NCI-H2107 (cell line): Measurements from ENCODE around the gene EXOC4.

Experiments used
- DNase-seq: peaks from one replicate; lab custom pipeline; 2025; lab: John Stamatoyannopoulos, UW

Gene EXOC4

DNA sequence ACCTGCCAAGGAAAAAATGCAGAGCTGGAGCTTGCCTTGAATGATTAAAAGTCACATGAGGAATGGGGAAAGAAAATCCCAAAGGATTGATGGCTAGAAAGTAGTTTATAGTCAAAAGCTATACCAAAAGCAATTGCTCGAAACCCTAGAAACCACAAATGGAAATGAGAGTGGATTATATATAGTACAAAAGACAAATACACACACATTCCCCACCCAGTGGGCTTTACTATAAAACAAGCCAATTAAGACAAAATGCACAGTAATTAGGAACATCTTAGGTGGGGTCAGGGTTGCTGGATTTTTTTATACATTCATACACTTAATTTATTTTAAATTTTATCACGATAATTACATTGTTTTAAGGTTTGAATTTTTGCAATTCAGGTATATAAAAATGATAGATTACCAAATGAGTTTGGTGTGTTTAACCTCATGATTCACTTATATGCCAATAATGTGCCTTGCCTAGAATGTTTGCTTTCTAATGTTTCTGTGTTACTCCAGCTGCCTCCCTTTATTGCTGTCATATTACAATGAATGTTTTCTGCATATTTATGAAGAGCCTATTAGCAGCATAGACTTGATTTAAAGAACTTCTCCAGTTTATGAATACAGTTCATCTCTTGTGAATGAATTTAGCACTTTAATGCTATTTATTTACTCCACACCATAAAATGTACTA, 421.3 kb downstream of the EXOC4 start:
- DNase-seq, result no peak

DNA sequence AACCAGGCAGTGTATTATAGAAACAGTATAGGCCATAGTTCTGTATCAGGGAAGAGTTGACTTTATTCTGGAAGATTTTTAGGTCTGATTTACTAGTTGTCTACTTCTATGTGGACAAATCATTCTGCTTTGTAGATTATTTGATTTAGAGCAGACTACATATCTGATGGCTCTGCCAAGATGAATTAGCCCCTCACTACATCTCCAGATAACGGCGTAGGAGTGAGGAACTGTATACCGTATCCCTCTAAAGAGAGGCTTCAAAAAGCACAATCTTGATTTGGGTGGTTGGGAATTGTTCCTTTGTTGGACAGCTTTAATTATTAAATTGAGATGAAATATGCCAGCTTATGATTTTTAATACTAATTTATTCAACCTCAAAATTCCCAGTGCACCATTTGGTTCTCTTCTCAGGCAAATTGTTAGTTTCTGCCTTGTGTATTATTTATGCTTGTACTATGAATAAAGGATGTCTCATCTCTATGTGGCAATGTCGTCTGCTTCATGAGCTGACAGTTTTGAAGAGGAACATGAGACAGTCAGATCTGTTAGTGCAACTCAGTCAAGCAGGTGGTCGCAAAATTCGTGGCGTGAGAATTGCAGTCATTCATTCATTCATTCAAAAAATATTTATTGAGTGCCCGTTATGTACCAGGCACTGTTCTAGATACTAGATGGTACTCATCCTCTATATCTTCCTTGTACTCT, 422.8 kb downstream of the EXOC4 start:
- DNase-seq, result no peak

GRCh38 chr7:133676805-133677370, 424.0 kb downstream of the EXOC4 start:
- no peak for DNase-seq

- no peak for DNase-seq
These were observed 425.4 kb downstream of the EXOC4 start for GRCh38 chr7:133678137-133678814.

- no peak for DNase-seq
These were observed 427.1 kb downstream of the EXOC4 start for GRCh38 chr7:133679977-133680376.

DNA sequence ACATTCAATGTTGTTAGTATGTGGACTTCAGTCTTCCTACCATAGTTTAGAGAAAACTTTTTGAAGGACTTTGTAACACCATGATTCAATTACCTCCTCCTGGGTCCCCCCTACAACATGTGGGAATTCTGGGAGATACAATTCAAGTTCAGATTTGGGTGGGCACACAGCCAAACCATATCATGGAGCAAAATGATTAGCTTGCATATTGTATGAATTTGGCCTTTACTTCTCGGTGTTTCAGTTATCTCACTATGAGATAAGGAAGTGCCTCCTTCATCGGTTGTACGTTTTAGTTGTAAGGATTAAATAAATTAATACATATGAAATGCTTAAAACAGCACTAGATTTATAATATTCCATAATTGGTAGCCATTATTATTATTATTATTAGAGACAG, 428.7 kb downstream of the EXOC4 start:
- no peak for DNase-seq

DNA sequence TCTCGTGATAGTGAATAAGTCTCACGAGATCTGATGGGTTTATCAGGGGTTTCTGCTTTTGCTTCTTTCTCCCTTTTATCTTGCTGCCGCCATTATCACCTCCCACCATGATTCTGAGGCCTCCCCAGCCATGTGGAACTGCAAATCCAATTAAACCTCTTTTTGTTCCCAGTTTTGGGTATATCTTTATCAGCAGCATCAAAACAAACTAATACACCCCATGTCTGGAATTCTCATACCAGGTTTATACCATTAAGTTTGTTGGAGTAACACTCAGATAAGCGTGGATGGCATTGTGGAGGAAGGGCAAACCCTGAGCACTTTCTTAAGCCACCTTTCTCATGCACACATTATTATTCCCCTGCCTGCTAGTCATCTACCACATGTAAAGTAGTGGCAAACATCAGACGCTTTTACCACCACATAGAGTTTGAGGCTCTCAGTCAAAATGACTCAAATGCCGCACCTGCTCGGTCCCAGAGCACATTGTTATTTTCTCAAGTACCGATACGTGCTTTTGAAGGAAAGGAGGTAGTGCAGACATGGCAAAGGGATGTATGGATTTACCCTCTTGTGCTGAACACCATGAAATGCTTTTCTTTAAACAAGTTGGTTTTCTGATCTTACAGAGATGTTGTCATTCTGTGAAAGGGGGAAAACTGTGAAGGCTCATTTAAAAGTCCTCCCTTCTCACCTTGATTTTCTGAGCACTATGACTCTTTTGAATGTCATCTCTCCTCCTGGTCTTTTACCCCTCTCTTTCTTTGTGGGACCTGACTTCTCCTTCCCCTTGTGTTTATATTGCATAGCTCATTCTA, 429.7 kb downstream of the EXOC4 start:
- DNase-seq, result peak; percentile 44

- no peak for DNase-seq
These were observed 430.2 kb downstream of the EXOC4 start for GRCh38 chr7:133683182-133683454.

DNA sequence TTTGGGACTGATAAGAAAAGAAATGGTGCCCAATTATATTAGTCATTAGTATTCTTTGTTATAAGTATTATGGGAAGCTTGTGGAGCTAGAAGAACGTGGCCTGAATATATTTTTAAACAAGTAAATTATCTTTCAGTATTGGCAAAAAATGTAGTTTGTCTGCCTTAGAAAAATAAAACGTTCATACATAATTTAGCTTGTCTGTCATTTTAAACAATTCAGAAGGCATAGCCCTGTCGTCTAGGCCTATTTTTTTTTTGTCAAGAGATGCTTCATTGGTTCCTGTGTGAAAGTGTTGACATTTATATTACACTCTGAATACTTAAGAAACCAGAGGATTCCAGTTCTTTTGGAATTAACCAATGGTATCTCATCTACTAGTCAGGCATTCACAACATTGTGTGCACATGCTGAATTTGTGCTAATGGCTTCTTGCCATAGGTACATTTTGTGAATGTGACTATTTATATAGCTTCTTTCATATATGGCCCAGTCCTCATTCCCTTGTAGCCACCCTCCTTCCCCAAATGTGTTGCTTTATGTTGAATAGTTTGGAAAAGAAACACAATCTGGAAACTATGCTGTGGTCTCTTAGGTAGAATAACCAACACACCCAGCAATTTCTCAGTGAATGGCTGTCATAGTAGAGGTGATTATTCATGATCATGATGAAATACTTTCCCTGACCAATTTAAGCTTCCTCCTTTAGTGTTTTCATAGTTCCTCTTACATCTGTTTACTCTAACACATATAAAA, 435.8 kb downstream of the EXOC4 start:
- DNase-seq, result no peak

DNA sequence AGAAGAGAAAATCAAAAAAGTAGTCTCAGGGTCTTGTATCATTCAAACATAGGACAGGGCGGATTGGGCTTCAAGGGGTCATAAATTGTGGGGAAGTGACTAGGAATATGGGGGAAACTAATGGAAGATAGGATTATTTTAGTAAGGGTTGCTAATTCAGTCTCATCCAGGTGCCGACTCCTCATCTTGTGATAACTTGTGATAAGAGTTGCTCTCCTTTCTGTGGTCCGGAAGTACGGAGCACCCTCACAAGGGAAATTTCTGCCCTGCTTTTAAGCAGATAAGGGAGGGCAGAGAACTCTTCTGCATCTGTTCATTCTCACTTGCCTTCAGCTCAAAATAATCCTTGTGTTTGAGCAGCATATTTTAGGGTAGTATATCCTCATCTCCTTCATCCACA, 437.9 kb downstream of the EXOC4 start:
- no peak for DNase-seq

DNA sequence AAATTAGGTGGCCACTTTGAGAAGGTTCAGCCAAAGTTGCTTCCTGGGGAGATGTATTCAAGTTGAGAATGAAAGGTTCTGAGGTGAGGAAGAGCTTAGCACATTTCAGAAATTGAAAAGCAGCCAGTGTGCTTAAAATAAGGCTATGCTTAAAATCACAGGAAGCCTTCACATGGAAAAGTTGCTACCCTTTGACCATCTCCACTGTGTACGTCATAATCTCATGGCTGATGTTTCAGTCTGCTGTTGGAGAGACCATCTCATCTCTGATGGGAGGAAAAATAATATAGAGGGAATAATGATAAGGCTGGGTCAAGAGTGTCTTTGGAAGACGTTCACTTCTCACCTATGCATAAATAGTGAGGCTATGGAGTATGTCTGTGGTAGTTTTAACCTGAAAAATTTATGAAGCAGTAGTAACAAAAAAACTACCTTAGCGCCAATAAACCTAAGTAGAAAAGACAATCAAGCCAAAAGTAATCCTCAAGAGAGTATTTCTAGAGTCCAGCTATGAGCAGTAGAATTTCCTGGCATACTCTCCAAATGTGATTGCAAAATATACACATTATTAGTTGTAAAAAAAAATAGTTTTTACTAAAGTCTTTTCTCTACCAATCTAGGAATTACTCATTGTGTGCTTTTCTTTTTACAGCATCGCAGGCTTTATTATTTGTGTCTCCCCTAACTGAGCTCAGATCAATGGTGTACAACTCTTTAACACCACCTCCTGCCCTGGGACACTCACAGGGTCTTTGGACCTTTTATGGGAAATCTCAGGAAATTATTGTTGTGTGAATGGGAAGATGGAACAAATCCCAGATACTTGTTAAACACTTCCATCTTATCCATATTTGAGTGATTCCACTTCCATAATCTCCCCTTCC, 439.1 kb downstream of the EXOC4 start:
- DNase-seq, result no peak

GRCh38 chr7:133693281-133693680, 440.4 kb downstream of the EXOC4 start:
- DNase-seq, result no peak

DNA sequence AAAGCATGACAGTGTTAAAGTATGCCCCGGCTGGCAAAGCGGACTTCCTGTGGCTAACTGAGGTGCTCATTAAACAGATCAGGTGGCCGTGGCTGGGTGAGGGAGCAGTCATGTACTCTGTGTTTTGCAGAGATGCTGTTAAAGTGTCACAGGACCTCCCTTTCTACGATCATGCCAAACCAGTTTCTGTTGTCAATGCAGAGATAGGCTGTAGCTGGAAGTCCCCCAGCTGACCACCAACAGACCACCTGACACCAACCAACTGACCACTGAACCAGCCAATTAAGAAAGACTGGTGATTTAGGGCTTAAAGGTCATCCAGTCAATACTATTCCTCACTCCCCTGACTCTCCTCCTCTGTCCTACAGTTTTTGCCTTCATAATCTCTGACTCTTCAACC, 443.2 kb downstream of the EXOC4 start:
- no peak for DNase-seq

- DNase-seq, result no peak
These were observed 444.7 kb downstream of the EXOC4 start for GRCh38 chr7:133697585-133697984.

DNA sequence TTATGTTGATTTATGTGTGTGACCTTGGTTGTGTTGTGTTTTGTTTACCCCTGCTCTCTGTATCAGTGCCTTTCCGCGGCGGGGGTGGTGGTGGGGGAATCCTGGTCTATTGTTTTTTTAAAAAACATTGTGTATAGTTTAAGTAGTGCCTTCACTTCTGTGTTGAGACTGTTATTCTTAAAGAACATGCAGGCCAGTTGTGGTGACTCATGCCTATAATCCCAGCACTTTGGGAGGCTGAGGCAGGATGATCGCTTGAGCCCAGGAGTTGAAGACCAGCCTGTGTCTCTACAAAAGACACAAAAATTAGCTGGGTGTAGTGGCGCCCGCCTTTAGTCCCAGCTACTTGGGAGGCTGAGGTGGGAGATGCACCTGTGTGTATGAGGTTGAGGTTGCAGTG, 445.2 kb downstream of the EXOC4 start:
- no peak for DNase-seq

DNA sequence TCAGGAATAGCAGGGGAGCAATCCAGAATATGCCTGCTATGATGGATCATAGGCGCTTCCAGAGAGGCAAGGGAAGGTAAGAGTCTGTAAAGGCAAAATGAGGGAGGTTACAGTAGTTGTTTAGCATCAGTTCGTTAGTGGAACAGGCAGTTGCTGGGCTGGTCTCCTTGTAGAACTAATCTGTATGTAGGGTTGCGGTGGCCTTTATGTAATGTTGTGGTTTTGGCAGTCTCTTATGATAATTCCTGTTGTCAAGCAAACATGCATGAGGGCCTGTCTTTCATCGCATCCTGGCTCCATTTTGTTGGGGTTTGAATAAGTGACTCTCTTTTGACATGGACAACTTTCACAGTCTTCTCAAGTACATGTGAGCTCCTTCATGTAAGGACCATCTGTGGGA, 446.5 kb downstream of the EXOC4 start:
- no peak for DNase-seq

DNA sequence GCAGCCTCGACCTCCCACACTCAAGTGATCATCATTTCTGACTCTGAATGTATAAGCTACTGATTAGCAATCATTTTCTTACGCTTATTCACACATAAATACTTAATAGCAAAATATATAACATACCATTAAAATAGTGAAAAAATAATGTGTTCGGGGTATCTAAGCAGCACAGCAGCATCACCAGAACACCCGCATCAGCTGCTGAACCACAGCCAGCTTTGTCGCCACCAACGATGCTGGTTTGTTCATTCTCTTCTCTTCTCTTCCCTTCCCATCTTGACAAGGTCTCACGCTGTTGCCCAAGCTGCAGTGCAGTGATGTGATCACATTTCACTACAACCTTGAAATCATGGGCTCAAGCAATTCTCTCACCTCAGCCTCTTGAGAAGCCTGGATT, 449.2 kb downstream of the EXOC4 start:
- DNase-seq, result peak; percentile 8

DNA sequence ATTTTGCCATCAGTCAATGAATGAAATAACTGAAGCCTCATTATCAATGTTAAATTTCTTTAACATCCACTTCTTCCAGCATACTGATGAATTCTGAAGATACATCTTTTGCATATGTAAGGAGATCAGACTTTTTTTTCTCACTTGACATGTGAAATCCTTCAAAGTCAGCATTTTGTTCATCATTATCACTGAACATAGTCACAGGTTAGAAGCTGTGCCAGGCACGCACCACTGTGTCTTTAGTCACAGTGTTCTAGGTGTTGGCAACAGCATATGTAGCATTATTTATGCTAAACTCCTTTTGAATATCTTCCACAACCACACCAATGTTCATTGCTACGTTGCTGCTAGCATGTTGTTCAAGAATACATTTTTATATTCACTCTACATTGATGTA, 450.1 kb downstream of the EXOC4 start:
- DNase-seq, result no peak

- DNase-seq, result no peak
These were observed 450.7 kb downstream of the EXOC4 start for GRCh38 chr7:133703547-133703946.

DNA sequence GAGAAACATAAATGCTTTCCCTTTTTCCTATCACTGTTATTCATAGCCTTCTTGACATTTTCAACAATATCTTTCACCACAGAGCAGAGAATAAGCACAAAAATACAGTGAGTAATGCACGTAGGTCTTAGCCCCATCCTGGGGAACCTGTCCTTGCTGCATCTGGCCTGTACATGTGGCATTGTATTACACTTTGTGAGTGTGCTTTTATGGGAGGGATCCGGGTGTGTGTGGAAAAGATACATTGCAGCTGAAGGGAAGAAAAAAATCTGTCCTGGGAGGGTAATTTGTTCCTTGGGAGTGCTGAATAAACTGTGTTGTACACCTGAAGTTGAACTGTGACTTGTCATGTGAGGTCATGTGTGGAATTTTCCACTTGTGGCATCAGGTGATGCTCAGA, 451.6 kb downstream of the EXOC4 start:
- DNase-seq, result no peak

DNA sequence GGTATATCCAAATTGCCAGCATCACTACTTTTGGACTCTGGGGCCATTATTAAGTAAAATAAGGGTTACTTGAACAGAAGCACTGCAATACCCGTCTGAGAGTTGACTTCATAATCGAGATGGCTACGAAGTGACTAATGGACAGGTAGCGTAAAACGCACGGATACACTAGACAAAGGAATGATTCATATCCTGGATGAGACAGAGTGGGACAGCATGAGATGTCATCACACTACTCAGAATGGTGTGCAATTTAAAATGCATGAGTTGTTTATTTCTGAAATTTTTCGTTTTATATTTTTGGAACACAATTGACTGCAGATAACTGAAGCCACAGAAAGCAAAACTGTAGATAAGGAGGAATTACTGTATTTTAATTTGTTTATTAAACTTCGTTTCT, 452.7 kb downstream of the EXOC4 start:
- no peak for DNase-seq
